ENCODE data around the gene PEX6. TPM values are rescaled to one million over a fixed set of nuclear protein-coding genes. Genes with fewer than 3 reads are reported as not detected.
"Not testable (repeated sequence)": the region's sequence is repeated elsewhere in the genome, so short reads cannot be mapped to it uniquely, and the experiment has no call there.

Gene PEX6
- polyA plus RNA-seq, 4 donors = 15.5 to 27.2 (median 19.1) TPM

- no peak for DNase-seq (ENCODE audit: low read depth in 4 of 4, low spot score in 3 of 4)
These were observed 11.8 kb downstream of the PEX6 start for GRCh38 chr6:42967228-42967627.

- DNase-seq (ENCODE audit: low read depth in 4 of 4, low spot score in 3 of 4) = no peak
These were observed 12.4 kb downstream of the PEX6 start for GRCh38 chr6:42966571-42966970.

- no peak for DNase-seq (ENCODE audit: low read depth in 4 of 4, low spot score in 3 of 4)
These were observed 15.0 kb downstream of the PEX6 start for GRCh38 chr6:42963855-42964605.

- DNase-seq (ENCODE audit: low read depth in 4 of 4, low spot score in 3 of 4) = no peak
These were observed 15.7 kb downstream of the PEX6 start for GRCh38 chr6:42963179-42963854.

- DNase-seq (ENCODE audit: low read depth in 4 of 4, low spot score in 3 of 4) = no peak
These were observed 16.3 kb downstream of the PEX6 start for GRCh38 chr6:42962502-42963178.

GRCh38 chr6:42962096-42962495, 16.9 kb downstream of the PEX6 start:
- no peak for DNase-seq (ENCODE audit: low read depth in 4 of 4, low spot score in 3 of 4)

- DNase-seq (ENCODE audit: low read depth in 4 of 4, low spot score in 3 of 4) = no peak
These were observed 17.9 kb downstream of the PEX6 start for GRCh38 chr6:42961020-42961470.

GRCh38 chr6:42960243-42961019, 18.6 kb downstream of the PEX6 start, which contains the start of gene GNMT:
TSS of gene GNMT (plus strand) at chr6:42960754. CDS start at chr6:42960768, 14 bp downstream.
- DNase-seq (ENCODE audit: low read depth in 4 of 4, low spot score in 3 of 4) = no peak

GRCh38 chr6:42959917-42960242, 19.1 kb downstream of the PEX6 start:
- no peak for DNase-seq (ENCODE audit: low read depth in 4 of 4, low spot score in 3 of 4)

GRCh38 chr6:42958125-42958524, 20.9 kb downstream of the PEX6 start:
- no peak for DNase-seq (ENCODE audit: low read depth in 4 of 4, low spot score in 3 of 4)

GRCh38 chr6:42954405-42954804, 24.6 kb downstream of the PEX6 start:
- DNase-seq (ENCODE audit: low read depth in 4 of 4, low spot score in 3 of 4) = not testable (repeated sequence)

- no peak for DNase-seq (ENCODE audit: low read depth in 4 of 4, low spot score in 3 of 4)
These were observed 26.6 kb downstream of the PEX6 start for GRCh38 chr6:42952389-42952788.

GRCh38 chr6:42947950-42948349, 31.0 kb downstream of the PEX6 start:
- no peak for DNase-seq (ENCODE audit: low read depth in 4 of 4, low spot score in 3 of 4)

- no peak for DNase-seq (ENCODE audit: low read depth in 4 of 4, low spot score in 3 of 4)
These were observed 36.5 kb downstream of the PEX6 start for GRCh38 chr6:42942444-42942843.

- not testable (repeated sequence) for DNase-seq (ENCODE audit: low read depth in 4 of 4, low spot score in 3 of 4)
These were observed 37.6 kb downstream of the PEX6 start for GRCh38 chr6:42941356-42941755.

- DNase-seq (ENCODE audit: low read depth in 4 of 4, low spot score in 3 of 4) = no peak
These were observed 38.4 kb downstream of the PEX6 start for GRCh38 chr6:42940493-42941045.

- DNase-seq (ENCODE audit: low read depth in 4 of 4, low spot score in 3 of 4) = no peak
These were observed 39.2 kb downstream of the PEX6 start for GRCh38 chr6:42939810-42940167.

- no peak for DNase-seq (ENCODE audit: low read depth in 4 of 4, low spot score in 3 of 4)
These were observed 39.8 kb downstream of the PEX6 start for GRCh38 chr6:42938987-42939809.

- DNase-seq (ENCODE audit: low read depth in 4 of 4, low spot score in 3 of 4) = no peak
These were observed 40.6 kb downstream of the PEX6 start for GRCh38 chr6:42938428-42938796.
